Neural progenitor cell (in vitro differentiated cells): ENCODE results near the gene SPATA6L. TPM values are rescaled to one million over a fixed set of nuclear protein-coding genes. Genes with fewer than 3 reads are reported as not detected.

ENCODE experiments used
- DNase-seq: peaks from one replicate; pipeline ENCODE4 v3.0.0-alpha.2; 2016; ENCODE audit warnings: low spot score
- H2AFZ ChIP-seq: fragments of 200-600 bp; sonication (generic); replicated peaks from 2 replicates; pipeline ENCODE4 v1.6.1; 2016; ENCODE audit warnings: antibody characterized with exemption
- H3F3A ChIP-seq: fragments of 200-600 bp; sonication (generic); 2 replicates; pipeline ENCODE4 v1.6.1; 2016; ENCODE audit warnings: antibody characterized with exemption, low read depth
- H3K27ac ChIP-seq: fragments of 200-600 bp; sonication (generic); 2 replicates; pipeline ENCODE4 v1.5.1; 2016; ENCODE audit warnings: mild to moderate bottlenecking
- H3K27me3 ChIP-seq: fragments of 200-600 bp; sonication (generic); 2 replicates; pipeline ENCODE4 v1.6.1; 2016; ENCODE audit warnings: mild to moderate bottlenecking, moderate library complexity
- H3K36me3 ChIP-seq: fragments of 200-600 bp; sonication (generic); 2 replicates; pipeline ENCODE4 v1.5.1; 2016
- H3K4me1 ChIP-seq: fragments of 200-600 bp; sonication (generic); 2 replicates; pipeline ENCODE4 v1.6.1; 2016; ENCODE audit warnings: mixed run types
- H3K4me2 ChIP-seq: fragments of 200-600 bp; sonication (generic); 2 replicates; pipeline ENCODE4 v1.6.1; 2016
- H3K4me3 ChIP-seq: fragments of 200-600 bp; sonication (generic); 2 replicates; pipeline ENCODE4 v1.5.1; 2016
- H3K79me2 ChIP-seq: fragments of 200-600 bp; sonication (generic); 2 replicates; pipeline ENCODE4 v1.6.1; 2016; ENCODE audit warnings: low read depth
- H3K9ac ChIP-seq: fragments of 200-600 bp; sonication (generic); 2 replicates; pipeline ENCODE4 v1.6.1; 2016
- H3K9me3 ChIP-seq: fragments of 200-600 bp; sonication (generic); 2 replicates; pipeline ENCODE4 v1.5.1; 2016; ENCODE audit warnings: low read depth
- H4K20me1 ChIP-seq: fragments of 200-600 bp; sonication (generic); 2 replicates; pipeline ENCODE4 v1.6.1; 2016; ENCODE audit warnings: low read depth
- H3K27ac Mint-ChIP-seq: 3 replicates; pipeline ENCODE4 v1.8.0; 2021; ENCODE audit warnings: mixed read lengths
- H3K27me3 Mint-ChIP-seq: 2 replicates; pipeline ENCODE4 v1.8.0; 2022; ENCODE audit warnings: low read depth, mild to moderate bottlenecking, inconsistent platforms, moderate library complexity, mixed read lengths; ENCODE audit not compliant: insufficient read depth
- H3K36me3 Mint-ChIP-seq: 3 replicates; pipeline ENCODE4 v1.8.0; 2021; ENCODE audit warnings: mixed read lengths
- H3K4me1 Mint-ChIP-seq: 3 replicates; pipeline ENCODE4 v1.8.0; 2021; ENCODE audit warnings: mixed read lengths
- H3K4me3 Mint-ChIP-seq: 3 replicates; pipeline ENCODE4 v1.8.0; 2021; ENCODE audit warnings: mild to moderate bottlenecking, moderate library complexity, mixed read lengths
- H3K9me3 Mint-ChIP-seq: 3 replicates; pipeline ENCODE4 v1.8.0; 2020; ENCODE audit warnings: mixed read lengths
- EZH2 ChIP-seq: fragments of 200-600 bp; sonication (generic); IDR thresholded peaks from 2 replicates; pipeline ENCODE4 v1.6.1; 2017; ENCODE audit warnings: antibody characterized with exemption, mild to moderate bottlenecking, moderate library complexity
- EZH2phosphoT487 ChIP-seq: fragments of 200-600 bp; sonication (generic); IDR thresholded peaks from 2 replicates; pipeline ENCODE4 v1.6.1; 2017; ENCODE audit warnings: antibody characterized with exemption
- total RNA-seq: library from RNA; depleted of rRNA; stranded (reverse); fragments of >200 nt; gene quantifications from 2 replicates; pipeline ENCODE4 v1.2.3, GENCODE V29; 2015; ENCODE audit warnings: low replicate concordance
- TF ChIP-seq, protein P1 (sequence below): fragments of 200-600 bp; sonication (generic); IDR thresholded peaks from 2 replicates; pipeline ENCODE4 v1.5.1; 2017; ENCODE audit warnings: antibody characterized with exemption, mild to moderate bottlenecking

Gene SPATA6L
- total RNA-seq, 1 donor from 2014 or later: 0.99 TPM

DNA sequence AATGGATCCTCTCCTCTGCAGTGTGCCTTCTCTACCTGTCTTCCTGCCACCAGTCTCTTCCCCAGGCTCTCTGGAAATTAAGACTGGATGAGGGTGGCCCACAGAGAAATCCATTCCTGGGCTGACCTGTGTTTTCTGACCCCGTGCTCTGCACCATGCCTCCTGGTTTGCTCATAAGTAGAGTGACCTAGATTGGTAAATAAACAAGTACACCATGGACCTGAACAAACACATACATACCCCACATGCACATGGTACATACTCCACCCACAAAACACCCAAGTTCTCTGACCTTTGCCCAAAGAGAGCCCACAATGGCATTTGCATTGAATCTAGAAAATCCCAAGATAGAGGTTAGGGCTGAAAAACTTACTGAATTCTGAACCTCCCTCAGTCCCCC, 81.6 kb downstream of the SPATA6L start:
- Histone ChIP-seq H3K27ac (no peak overlapping the region), H3K9ac (no peak overlapping the region), H3F3A (no peaks in the 10 kb centered on the region), H3K9me3 (no peaks in the 10 kb centered on the region), H2AFZ (no peak overlapping the region), H4K20me1 (no peaks in the 10 kb centered on the region), H3K4me3 (no peak overlapping the region), H3K79me2 (no peaks in the 10 kb centered on the region), H3K4me1 (no peaks in the 10 kb centered on the region), H3K27me3 (no peaks in the 10 kb centered on the region), H3K4me2 (no peak overlapping the region), H3K36me3 (no peaks in the 10 kb centered on the region)
- no peak overlapping the region for H3K27ac Mint-ChIP-seq
- TF ChIP-seq EZH2 (no peak), EZH2phosphoT487 (no peak)
- TF ChIP-seq, protein P1, sequence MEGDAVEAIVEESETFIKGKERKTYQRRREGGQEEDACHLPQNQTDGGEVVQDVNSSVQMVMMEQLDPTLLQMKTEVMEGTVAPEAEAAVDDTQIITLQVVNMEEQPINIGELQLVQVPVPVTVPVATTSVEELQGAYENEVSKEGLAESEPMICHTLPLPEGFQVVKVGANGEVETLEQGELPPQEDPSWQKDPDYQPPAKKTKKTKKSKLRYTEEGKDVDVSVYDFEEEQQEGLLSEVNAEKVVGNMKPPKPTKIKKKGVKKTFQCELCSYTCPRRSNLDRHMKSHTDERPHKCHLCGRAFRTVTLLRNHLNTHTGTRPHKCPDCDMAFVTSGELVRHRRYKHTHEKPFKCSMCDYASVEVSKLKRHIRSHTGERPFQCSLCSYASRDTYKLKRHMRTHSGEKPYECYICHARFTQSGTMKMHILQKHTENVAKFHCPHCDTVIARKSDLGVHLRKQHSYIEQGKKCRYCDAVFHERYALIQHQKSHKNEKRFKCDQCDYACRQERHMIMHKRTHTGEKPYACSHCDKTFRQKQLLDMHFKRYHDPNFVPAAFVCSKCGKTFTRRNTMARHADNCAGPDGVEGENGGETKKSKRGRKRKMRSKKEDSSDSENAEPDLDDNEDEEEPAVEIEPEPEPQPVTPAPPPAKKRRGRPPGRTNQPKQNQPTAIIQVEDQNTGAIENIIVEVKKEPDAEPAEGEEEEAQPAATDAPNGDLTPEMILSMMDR: no peak
- H3K9me3 Mint-ChIP-seq: no peaks in the 10 kb centered on the region
- H3K4me1 Mint-ChIP-seq: peaks cover 5% of the 10 kb centered on the region
- H3K27me3 Mint-ChIP-seq: peaks cover 8% of the 10 kb centered on the region
- no peak for DNase-seq
- no peak overlapping the region for H3K4me3 Mint-ChIP-seq
- no peaks in the 10 kb centered on the region for H3K36me3 Mint-ChIP-seq

DNA sequence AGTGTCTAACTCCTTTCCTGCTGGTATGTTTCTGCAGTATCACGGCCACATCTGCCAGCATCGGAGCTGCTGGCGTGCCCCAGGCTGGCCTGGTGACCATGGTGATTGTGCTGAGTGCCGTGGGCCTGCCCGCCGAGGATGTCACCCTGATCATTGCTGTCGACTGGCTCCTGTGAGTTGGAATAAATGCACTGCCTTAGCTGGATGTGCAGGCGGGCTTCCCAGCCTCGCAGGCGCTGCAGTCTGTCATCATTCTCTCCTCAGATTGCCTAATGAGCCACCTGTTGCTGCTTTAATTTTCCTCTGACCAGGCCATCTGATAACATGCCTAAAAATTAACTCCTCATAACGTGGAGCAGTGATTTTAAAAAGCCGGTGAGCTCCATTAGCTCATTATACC, 83.3 kb downstream of the SPATA6L start:
- H3K4me3 ChIP-seq: no peak overlapping the region
- Mint-ChIP-seq H3K4me3 (no peak overlapping the region), H3K36me3 (no peaks in the 10 kb centered on the region), H3K4me1 (peaks cover 5% of the 10 kb centered on the region), H3K27me3 (peaks cover 6% of the 10 kb centered on the region), H3K9me3 (no peaks in the 10 kb centered on the region), H3K27ac (no peak overlapping the region)
- no peaks in the 10 kb centered on the region for H3K4me1 ChIP-seq
- H4K20me1 ChIP-seq: no peaks in the 10 kb centered on the region
- H3K9me3 ChIP-seq: no peaks in the 10 kb centered on the region
- no peaks in the 10 kb centered on the region for H3K79me2 ChIP-seq
- H3K27me3 ChIP-seq: no peaks in the 10 kb centered on the region
- H3K27ac ChIP-seq: no peak overlapping the region
- no peaks in the 10 kb centered on the region for H3F3A ChIP-seq
- H3K9ac ChIP-seq: no peak overlapping the region
- no peak for DNase-seq
- no peaks in the 10 kb centered on the region for H3K36me3 ChIP-seq
- no peak for TF ChIP-seq EZH2phosphoT487
- no peak for TF ChIP-seq EZH2
- TF ChIP-seq, protein P1: no peak
- H2AFZ ChIP-seq: no peak overlapping the region
- H3K4me2 ChIP-seq: no peak overlapping the region

DNA sequence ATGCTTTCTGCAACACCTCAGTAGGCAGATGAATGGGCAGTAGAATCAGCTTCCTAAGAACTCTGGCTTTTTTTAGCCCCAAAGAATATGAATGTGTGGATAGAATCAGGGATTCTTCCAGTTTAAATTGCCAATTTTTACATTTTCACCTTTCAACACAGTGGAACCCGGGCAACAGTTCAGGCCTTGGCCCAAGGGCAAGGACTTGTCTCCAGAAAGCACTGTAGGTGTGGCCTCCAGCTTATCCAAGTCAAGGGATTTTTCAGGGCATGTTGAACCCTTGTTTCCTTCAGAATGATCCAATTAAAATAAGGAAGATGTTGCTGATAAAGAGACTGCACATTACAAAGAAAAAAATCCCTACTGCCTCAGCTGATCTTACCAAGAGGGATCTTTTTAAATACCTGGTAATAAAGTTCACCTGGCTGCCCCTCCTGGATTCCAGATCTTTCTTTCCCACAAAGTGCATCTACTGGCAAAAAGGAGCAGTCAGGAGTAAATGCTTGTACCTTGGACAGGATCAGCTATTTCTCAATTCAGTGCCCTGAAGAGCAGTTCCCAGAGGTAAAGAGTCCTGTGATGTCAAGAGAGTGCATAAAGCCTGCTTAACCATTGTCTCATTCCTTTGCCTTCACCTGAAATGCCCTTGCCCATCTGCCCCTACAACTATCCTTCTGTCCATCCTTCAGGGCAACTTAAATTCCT, 84.3 kb downstream of the SPATA6L start:
- H3K4me3 ChIP-seq: no peak overlapping the region
- no peaks in the 10 kb centered on the region for H3K27me3 ChIP-seq
- no peaks in the 10 kb centered on the region for H3K9me3 ChIP-seq
- Mint-ChIP-seq H3K27me3 (peaks cover 6% of the 10 kb centered on the region), H3K4me3 (no peak overlapping the region), H3K4me1 (peaks cover 5% of the 10 kb centered on the region), H3K9me3 (no peaks in the 10 kb centered on the region), H3K27ac (no peak overlapping the region), H3K36me3 (no peaks in the 10 kb centered on the region)
- H3F3A ChIP-seq: no peaks in the 10 kb centered on the region
- no peaks in the 10 kb centered on the region for H3K79me2 ChIP-seq
- H3K27ac ChIP-seq: no peak overlapping the region
- H2AFZ ChIP-seq: no peak overlapping the region
- H3K9ac ChIP-seq: no peak overlapping the region
- DNase-seq: no peak
- H3K4me1 ChIP-seq: no peaks in the 10 kb centered on the region
- no peak overlapping the region for H3K4me2 ChIP-seq
- TF ChIP-seq EZH2phosphoT487: no peak
- TF ChIP-seq EZH2: no peak
- TF ChIP-seq, protein P1: no peak
- no peaks in the 10 kb centered on the region for H3K36me3 ChIP-seq
- H4K20me1 ChIP-seq: no peaks in the 10 kb centered on the region
